Stimulated activated CD8-positive, alpha-beta memory T cell treated with anti-CD3 and anti-CD28 coated beads, Interleukin-2, amount 100 ng/mL, for 48 hours (primary cell): Measurements from ENCODE around the gene PIEZO1.

Experiments
- DNase-seq, 2 donors: peaks; one replicate each; pipeline ENCODE4 v3.0.0-alpha.2; 2020; ENCODE audit warnings: low read depth in 2 of 2

PIEZO1 gene

GRCh38 chr16:88766975-88767374 lies 18.0 kb downstream of the PIEZO1 start:
- DNase-seq, result no peak

- DNase-seq, result no peak
Observed at GRCh38 chr16:88764913-88765349, 20.1 kb downstream of the PIEZO1 start.

GRCh38 chr16:88764080-88764479 lies 20.9 kb downstream of the PIEZO1 start:
- no peak for DNase-seq

- DNase-seq, result no peak
Observed at GRCh38 chr16:88763502-88764053, 21.4 kb downstream of the PIEZO1 start.

- DNase-seq, result no peak
Observed at GRCh38 chr16:88762941-88763340, 22.1 kb downstream of the PIEZO1 start.

- no peak for DNase-seq
Observed at GRCh38 chr16:88762258-88762870, 22.7 kb downstream of the PIEZO1 start.

GRCh38 chr16:88761830-88762229 lies 23.2 kb downstream of the PIEZO1 start:
- no peak for DNase-seq

GRCh38 chr16:88761143-88761534 lies 23.9 kb downstream of the PIEZO1 start:
- no peak for DNase-seq

- DNase-seq, result no peak
Observed at GRCh38 chr16:88760424-88761142, 24.4 kb downstream of the PIEZO1 start.

GRCh38 chr16:88759976-88760350 lies 25.1 kb downstream of the PIEZO1 start:
- no peak for DNase-seq

- DNase-seq, result no peak
Observed at GRCh38 chr16:88759245-88759975, 25.6 kb downstream of the PIEZO1 start.

GRCh38 chr16:88758944-88759244 lies 26.1 kb downstream of the PIEZO1 start:
- DNase-seq, result no peak

GRCh38 chr16:88758227-88758943 lies 26.6 kb downstream of the PIEZO1 start:
- no peak for DNase-seq

- no peak for DNase-seq
Observed at GRCh38 chr16:88755745-88756443, 29.1 kb downstream of the PIEZO1 start.

GRCh38 chr16:88754912-88755744 lies 29.9 kb downstream of the PIEZO1 start:
- no peak for DNase-seq

GRCh38 chr16:88754109-88754911 lies 30.7 kb downstream of the PIEZO1 start:
- DNase-seq, result no peak

GRCh38 chr16:88753602-88754001 lies 31.4 kb downstream of the PIEZO1 start:
- no peak for DNase-seq

- DNase-seq, result no peak
Observed at GRCh38 chr16:88753191-88753590, 31.8 kb downstream of the PIEZO1 start.

GRCh38 chr16:88752386-88753002 lies 32.5 kb downstream of the PIEZO1 start:
- no peak for DNase-seq
